Fibroblast of peridontal ligament (primary cell): Measurements from ENCODE around the gene DCDC2C.
"Not testable (repeated sequence)": the region's sequence is repeated elsewhere in the genome, so short reads cannot be mapped to it uniquely, and the experiment has no call there.

Source experiments
- DNase-seq: peaks from one replicate; pipeline ENCODE4 v3.0.0-alpha.2; 2010; ENCODE audit errors: extremely low read depth

DCDC2C gene

DNA sequence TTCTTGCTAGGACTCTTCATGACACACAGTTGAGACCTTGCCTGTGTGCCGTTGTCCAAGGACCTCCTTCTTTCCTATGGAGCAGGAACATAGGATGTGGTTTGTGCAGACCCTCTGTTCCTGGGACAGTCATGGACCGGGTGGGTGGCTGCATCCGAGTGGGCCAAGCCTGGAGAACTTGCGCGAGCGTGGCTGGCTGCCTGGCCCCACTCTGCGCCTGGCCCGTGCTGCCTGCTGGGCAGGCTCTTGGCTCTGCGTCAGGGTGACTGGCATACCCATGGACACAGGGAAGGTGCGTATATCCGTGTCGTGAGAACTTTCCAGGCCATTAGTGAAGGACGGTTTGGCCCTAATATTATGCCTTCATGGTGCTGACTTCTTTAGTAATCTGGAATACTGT, 68.2 kb downstream of the DCDC2C start:
- no peak for DNase-seq

DNA sequence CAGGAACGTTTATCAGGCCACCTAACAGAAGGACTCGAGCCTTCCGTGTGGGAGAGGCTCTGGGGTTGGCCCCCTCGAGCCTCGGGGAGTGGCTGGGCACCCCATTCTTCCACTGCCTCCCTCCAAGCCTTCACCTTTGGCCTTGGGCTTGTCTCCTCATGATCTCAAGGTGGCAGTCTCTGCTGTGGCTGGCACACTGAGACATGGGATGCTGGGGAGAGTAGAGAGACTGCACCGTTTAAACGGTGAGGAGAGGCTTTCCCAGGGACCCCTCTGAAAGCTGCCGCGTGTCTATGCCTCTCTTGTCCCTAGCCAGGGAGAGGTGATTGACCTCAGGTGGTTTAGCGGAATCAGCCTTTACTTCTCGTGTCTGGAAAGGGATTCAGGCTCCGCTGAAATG, 71.0 kb downstream of the DCDC2C start:
- no peak for DNase-seq

DNA sequence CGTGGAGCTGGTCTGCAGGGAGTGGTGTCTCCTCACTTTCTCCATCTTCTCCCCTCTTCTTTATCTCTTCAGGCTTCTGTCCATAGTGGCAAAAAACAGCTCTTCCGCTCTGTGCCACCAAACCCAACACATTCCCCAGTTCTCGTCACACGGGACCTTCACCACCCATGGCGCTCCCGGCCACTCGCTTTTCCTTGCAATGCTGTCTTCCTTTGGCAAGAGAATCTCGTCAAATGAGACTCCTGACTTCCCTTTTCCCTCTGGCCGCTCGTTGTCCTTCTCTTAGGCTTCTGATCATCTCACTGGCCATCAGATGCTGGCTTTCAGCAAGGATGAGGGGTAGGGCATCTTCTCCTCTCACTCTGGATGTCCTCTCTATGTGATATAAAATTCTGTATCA, 72.9 kb downstream of the DCDC2C start:
- DNase-seq, result no peak

DNA sequence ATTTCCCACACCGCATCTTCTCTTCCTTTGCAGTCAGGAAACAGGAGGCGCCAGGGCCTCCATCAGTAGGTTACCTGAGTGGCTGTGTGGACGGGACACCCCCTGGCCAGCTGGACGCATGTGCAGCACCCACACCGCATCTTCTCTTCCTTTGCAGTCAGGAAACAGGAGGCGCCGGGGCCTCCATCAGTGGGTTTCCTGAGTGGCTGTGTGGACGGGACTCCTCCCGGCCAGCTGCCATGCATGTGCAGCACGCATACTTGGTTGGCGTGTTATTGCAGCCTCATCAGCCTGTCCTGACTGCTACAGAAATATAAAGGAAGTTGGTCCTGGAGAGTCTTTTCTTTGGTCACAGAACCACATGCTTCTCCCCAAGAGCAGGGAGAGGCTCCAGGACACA, 74.6 kb downstream of the DCDC2C start:
- DNase-seq, result no peak

DNA sequence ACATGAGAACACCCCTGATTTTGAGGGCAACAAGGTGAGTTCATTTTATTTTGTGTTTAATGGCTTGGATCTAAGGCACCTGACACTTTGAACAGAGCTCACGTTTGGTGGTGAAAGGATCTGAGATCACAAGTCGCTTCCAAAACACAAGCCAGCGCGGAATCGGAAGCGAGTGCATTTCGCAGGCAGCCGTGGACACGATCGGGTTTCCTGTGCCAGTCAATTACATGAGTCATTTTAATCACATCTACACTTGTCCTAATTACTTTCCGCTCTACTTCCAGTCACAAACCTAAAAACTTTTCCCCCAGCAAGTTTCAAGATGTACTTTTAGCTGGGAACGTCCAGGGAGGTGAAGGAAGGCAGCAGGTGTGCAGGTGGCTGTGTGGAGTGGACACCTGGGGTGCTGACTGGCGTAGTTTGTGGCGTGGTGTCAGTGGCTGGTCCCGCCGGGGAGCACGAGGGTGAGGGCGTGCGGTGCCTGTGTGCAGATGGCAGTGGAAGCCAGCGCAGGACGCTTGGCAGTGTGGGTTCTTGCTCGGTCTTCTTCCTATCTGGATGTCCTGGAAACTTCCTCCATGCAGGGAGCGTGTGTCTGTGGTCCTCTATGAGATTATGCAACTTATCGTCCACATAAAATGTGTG, 75.6 kb downstream of the DCDC2C start:
- no peak for DNase-seq

DNA sequence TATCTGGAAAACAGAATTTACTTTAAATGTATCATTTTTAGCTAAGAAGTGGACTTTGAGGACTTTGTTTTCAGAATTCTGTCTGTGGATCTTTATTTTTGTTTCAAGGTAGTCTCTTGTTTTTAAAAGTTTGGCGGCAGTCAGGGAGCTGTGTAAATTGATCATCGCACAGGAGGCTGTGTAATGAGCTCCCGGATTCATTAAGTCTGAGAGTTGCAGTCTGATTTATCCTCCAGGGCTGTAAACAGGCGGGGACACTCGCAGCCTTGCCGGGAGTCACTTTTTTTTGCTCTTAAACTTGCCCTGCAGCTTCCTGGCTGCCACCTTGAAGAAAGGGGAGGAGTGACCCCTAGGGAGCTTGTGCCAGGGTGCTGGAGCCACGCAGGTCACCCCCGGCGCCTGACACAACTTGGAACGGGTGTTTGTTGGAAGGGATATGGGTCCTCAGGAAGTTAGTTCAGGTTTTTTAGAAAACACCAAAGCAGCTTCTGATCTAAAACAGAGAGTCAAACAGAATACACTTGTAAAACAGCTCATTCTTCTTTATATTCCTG, 76.2 kb downstream of the DCDC2C start:
- no peak for DNase-seq

DNA sequence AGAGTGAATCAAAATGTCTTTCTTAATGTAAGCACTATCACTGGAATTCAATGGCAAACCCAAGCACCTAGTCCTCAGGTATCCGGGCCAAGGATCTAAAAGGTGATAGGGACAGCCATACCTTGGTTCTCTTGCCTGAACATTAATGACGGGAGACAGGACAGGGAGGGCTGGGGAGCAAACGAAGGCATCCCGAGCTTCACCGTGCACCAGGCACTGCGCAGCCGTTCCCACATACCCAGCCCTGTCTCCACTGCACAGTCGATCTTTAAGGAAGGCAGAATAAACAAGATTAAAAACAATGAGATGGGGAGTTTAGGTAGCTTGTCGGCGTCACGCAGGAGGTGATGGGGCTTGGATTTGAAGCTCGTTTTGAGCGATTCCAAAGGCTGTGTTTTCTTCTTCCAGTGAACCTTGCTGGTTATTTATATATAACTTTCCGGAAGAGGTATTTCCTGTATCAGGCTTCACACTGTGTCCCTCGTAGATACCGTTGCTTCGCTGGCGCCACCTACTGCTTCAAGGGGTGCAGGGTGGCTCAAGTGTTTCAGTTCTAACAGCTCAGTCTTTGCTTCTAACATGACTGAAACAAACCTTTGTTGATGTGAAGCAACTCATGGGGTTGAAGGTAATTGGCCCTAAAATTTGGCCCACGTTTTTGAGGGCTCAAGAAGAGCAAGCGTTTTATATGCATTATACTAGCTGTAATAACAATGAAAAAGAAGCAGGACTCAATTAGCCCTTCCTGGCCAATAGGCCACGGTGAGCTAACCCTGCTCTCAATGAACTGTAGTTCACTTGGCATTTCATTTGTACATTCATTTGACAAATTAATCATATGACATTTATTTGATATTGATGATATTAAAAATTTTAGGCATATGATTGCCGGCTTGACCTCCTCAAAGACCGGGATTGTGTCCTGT, 77.4 kb downstream of the DCDC2C start:
- DNase-seq, result no peak

DNA sequence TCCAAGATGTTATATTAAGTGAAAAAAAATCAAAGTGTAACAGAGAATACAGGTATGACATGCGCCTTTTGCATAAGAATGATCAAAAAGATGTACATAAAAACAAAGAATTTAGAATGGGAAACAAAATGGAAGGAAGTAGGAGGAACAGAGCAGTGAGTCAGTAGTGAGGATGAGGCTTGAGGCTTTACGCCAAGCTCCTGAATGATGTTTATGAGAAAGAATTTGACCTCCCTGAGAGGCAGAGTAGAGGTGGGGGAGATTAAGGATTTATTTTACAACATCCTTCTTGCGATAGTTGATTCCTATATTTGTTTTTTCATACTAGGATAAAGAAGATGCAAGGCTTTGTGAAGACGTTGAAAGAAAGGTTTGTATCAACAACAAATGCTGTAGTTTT, 81.4 kb downstream of the DCDC2C start:
- no peak for DNase-seq

DNA sequence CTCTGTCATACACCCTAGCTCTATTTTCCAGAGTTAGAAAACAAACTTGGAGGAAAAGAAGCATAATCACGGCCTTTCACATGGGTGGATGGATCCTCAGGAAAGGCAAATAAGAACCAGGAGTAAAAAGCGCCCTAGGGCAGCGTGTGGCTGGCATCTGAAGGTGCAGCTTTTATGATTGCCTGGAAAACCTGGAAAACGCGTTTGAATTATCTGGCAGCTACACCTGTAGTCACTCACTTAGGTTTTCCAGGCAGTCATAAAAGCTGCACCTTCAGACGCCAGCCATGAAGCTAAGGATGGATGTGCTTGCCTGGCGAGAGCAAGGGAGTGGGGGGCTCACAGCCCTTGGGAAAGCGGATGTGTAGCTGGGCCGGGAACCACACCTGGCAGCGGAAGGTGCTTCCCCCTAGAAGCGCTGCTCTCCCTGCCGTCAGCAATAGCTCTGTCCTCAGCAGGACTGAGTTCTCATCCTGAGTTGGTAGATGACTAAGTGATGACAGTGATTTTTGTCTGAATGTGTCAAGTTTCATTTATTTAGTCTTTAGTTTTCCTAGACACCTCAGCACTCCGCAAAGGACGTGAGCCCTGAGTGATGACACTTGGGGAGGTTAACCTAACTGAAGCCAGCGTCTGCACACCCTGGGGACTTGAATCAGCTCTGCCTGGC, 82.0 kb downstream of the DCDC2C start:
- no peak for DNase-seq

DNA sequence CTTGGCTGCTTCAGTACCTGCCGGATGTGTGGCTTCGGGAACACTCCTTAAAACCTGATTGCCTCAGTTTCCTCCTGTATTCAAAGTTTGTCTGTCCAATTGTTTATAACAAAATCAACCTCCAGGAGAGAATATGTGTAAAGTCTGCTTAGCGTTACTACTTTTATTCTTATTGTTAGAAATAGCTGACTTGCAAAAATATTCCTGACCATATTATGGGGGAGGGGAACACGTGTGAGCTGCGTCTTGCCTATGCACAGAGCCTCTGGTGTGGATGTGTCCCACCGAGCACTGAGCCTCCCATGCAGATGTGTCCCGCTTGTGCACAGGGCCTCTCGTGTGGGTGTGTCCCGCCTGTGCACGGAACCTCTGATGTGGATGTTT, 82.5 kb downstream of the DCDC2C start:
- DNase-seq, result no peak

DNA sequence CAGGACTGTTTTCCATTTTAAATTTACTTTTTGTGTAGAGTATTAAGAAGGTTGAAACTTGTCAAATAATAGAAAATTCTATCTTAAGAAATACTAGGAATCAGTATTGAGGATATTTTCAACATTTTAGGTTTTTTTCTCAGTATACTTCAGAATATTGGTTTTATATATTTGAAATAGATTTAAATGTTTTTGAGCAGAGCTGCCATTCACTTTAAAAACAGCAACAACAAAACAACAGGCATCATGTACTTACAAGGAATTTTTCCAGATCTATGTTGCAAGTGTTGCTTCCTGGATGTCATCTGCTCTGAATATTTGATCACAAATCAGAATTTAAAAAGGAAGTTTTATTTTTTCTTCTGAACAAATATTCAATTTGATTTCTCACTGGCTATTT, 84.4 kb downstream of the DCDC2C start:
- no peak for DNase-seq

DNA sequence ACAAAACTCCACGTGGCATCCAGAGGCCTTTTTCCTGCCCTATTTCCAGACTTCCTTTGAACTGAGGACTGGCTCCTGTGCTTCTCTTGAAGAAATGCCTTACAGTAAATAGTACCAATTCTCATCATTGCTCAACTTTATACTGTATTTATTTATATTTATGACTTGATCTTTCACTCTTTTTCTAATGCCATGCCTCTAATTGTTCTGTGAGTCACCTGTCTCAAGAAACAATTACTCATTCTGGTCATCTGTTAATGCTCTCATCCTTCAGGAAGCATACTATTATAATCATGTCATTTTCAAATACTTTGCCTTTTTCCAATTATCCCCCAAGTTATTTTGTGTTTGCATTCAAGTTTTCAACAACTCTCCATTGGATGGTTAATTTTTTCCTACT, 85.9 kb downstream of the DCDC2C start:
- DNase-seq, result no peak

DNA sequence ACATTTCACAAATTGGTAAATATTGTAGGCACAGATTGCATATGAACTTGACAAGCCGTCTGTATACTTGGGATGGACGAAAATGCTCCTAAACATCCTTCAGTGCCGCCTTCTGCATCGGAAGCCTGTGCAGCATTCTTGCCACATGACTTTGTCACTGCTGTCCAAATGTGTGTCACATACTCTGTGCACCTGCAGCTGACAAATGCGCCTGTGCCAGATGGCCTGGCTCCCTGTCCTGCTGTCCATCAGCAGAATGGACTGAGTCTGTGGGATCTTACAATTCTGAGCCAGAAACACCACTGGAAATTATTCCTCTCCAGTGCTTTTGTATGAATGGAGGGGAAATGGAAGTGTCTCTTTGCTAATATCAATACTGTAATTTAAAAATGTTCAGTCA, 89.9 kb downstream of the DCDC2C start:
- no peak for DNase-seq

DNA sequence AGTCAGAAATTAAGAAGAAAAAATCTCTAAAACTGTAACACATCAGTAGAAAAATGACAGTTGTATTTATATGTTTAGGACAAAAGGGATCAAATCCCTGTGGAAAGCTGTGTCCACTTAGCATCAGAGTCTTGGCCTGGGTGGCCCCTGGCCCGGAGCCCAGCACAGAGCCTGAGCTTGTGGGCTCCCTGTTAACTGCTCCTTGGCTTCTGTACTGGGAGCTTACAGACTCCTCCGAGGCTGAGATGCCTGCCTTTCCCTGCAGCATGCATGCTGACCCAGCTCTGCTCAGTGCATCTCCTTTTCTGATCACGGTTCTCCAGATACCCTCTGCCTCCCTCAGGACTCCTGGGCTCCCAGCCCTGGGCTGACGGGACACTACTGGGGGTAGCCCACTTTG, 98.1 kb downstream of the DCDC2C start:
- no peak for DNase-seq

DNA sequence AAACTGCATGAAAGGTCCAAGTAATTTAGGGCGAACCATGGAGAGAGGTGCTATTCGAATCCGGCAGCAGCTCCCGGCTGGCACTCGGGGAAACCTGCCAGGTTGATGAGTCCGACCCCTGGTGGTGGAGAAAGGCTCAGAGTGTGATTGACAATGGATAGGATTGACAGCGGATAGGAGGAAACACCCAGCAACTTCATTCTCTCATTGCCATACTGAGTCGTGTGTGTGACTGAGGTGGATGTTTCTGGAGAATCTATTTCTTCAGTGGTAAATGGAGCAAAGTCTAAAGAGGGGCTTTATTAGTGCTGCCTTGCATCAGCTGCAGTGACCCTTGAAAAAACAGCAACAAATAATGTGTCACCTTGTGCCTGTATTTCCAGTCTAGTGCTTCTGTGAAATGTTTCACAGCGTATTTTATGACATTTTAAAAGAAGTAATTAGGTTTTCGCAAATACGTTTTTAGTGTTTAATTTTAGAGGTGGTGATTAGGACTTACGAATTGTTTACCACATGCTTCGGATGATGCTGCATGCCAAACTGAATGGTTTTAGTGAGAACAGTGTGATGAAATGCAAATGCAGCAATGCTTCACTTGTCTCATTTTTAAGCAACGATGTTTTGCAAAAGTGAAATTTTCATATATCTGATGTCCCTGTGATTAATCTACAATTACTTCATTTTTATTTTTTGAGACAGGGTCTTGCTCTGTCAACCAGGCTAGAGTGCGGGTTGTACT, 102.0 kb downstream of the DCDC2C start:
- DNase-seq, result no peak

DNA sequence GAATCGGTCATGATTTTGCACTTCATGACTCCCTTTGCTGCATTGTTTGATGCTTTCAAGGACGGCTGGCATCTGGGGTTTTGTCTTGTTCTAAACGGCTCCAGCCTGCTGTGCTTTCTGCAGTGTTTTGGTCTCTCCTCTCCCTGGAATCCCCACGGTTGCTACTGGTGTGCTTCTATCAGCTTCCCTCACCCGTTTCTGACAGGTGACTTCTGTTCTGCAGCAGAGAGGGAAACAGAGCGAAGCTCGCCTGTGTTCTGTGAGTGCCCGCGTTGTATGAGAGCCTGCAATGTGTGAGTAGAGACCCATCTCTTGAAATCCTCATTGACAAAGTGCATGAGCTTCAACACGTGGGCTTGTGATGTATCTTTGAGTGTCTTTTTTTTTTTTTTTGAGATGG, 102.8 kb downstream of the DCDC2C start:
- no peak for DNase-seq

DNA sequence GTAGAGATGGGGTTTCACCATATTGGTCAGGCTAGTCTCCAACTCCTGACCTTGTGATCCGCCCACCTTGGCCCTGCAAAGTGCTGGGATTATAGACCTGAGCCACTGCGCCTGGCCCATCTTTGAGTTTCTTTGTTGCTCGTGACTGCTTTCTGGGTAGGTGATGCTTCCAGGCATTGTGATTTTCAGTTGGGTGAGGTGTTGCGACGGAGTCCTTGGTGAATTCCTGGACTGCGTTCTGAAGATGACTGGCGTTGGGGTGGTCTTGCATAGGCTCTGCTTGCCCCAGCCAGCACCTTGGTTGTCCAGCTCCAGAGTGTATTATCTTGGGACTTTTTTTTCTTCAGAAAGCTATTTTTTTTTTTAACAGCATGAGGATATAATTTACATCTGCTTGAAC, 103.4 kb downstream of the DCDC2C start:
- DNase-seq, result no peak

DNA sequence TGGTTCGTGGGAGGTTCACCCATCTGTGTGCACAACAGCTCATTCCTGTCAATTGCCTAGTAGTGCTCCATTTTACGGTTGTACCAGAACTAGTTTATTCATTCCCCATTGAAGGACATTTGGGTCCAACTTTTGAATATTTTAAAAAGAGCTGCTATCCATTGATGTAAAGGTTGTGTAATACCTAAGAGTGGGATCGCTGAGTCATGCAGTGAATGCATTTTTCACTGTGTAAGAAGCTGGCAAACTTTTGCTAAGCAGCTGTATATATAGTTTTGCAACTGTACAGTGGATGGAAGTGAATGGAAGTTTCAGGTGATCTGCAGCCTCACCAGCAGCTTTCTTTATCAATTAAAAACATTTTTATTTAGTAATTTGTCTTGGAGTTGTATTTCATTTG, 104.5 kb downstream of the DCDC2C start:
- no peak for DNase-seq

DNA sequence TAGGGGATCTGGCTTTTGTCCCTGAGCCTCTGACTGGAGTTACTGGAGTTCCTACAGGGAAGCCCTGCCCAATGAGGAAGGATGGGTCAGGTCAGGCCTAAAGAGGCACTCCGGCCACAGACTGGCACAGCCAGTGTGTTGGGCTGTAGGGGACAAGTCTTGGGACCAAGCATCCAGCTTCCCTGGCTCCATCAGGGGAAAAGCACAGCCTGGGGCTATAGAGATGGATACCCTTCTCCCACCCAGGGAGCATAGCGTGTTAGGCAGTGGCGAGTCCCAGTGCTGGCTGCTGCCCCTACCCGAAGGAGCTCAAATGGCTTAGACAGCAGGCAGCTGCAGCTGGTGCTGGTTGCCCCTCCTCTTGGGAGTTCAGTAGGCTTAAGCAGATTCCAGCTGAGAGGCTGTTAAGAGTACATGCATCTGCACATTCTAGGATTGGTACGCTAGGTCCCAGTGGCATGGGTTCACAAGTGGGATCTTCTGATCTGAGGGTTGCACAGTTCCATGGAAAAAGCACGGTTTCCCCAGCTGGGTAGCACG, 111.4 kb downstream of the DCDC2C start:
- no peak for DNase-seq

DNA sequence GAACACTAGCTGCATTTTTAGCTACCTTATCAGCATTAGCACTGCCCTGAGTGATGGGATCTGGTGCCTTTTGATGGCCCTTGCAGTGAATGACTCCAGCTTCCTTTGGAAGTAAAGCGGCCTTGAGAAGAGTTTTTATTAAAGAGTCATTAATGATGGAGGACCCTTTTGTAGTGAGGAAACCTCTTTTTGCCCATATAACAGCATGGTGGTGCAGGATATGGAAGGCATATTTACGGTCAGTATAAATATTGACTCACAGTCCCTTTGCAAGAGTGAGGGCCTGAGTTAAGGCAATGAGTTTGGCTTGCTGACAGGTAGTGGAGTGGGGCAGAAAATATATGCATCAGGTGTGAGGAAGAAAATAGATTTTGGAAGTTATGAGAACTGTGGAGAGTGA, 113.8 kb downstream of the DCDC2C start:
- DNase-seq, result not testable (repeated sequence)

DNA sequence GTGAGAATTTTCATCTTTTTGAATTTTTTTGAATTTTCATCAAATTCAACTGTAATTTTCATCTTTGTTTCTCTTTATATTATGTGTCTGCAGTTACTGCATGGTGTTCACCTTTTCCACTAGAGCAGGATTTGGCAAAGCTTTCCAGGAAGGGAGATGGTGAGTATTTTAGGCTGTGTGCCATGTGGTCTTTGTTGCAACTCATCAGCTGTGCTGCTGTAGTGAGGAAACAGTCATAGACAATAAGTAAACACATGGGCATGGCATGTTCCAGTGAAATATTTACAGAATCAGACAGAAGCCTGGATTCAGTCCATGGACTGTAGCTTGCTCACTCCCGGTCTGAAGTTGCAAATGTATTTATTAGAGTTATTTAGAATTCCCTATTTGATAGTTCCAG, 120.4 kb downstream of the DCDC2C start:
- no peak for DNase-seq
